Esophagus squamous epithelium (tissue), 4 donors: Measurements from ENCODE around the gene TDRD7.

Source experiments
- POLR2A ChIP-seq, 4 donors: fragments of 450-650 bp; IDR thresholded peaks; one replicate each; pipeline ENCODE4 v1.6.1; 2017; ENCODE audit warnings: antibody characterized with exemption in 4 of 4, mild to moderate bottlenecking in 4 of 4, moderate library complexity in 3 of 4
- TF ChIP-seq, protein P1 (sequence below), 6 experiments: fragments of 450-650 bp in 4 of 6; fragments of 200-600 bp in 2 of 6; sonication (generic) in 2 of 6; IDR thresholded peaks; one replicate each; pipeline ENCODE4 v1.5.1; 2016 to 2019; ENCODE audit warnings: antibody characterized with exemption in 6 of 6, mild to moderate bottlenecking in 4 of 6, moderate library complexity in 4 of 6

DNA sequence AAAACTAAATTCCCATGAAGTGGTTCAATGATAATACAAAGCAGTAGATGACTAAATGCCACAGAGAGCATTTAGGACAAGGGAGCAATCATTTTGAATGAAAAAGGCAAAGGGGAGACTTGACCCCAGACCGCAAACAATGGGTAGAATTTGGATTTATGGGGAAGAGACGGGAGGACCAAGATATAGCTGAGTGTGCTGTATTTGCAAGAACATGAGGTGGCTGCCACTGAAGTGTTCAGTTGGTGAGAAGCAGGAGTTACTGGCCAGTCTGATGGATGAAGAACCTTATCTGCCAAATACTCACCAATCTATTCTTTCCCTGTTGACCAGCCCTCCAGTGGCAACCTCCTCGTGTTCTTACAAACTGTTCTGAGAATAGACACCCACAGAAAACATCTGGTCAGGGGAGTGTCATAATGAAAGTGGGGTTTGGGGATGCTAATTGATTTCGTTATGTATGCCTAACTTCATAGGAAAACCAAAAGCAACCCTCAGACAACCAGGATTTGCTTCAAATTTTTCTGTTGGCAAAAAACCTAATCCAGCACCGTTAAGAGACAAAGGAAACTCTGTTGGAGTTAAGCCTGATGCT, 19.8 kb downstream of the TDRD7 start:
- TF ChIP-seq, protein P1, sequence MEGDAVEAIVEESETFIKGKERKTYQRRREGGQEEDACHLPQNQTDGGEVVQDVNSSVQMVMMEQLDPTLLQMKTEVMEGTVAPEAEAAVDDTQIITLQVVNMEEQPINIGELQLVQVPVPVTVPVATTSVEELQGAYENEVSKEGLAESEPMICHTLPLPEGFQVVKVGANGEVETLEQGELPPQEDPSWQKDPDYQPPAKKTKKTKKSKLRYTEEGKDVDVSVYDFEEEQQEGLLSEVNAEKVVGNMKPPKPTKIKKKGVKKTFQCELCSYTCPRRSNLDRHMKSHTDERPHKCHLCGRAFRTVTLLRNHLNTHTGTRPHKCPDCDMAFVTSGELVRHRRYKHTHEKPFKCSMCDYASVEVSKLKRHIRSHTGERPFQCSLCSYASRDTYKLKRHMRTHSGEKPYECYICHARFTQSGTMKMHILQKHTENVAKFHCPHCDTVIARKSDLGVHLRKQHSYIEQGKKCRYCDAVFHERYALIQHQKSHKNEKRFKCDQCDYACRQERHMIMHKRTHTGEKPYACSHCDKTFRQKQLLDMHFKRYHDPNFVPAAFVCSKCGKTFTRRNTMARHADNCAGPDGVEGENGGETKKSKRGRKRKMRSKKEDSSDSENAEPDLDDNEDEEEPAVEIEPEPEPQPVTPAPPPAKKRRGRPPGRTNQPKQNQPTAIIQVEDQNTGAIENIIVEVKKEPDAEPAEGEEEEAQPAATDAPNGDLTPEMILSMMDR (IDR thresholded peaks at IDR 0.05), result no peak
- TF ChIP-seq POLR2A (IDR thresholded peaks at IDR 0.05), result no peak
